Measurements from ENCODE around the gene SLC2A5. TPM values are rescaled to one million over a fixed set of nuclear protein-coding genes. Genes with fewer than 3 reads are reported as not detected.

SLC2A5 gene
- total RNA-seq, 1 donor from 2014 or later: 8.1 TPM

DNA sequence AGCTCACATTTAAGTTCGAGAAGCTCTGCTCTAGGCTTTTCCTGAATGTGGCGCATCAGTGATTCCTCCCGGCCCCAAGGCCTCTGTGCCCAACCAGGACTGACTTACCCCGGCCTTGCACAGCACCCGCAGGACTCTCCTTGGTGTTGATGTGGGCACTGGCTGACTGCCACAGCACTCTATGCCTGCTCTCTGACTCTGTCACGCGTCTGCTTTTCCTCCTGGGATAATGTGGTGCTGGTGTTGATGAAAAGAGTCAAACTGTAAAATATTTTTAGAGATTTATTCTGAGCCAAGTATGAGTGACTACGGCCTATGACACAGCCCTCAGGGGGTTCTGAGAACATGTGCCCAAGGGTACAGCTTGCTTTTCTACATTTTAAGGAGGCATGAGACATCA is 15.5 kb upstream of the SLC2A5 start:
- no peaks in the 10 kb centered on the region for H3K27me3 ChIP-seq
- H3K9me3 ChIP-seq: no peaks in the 10 kb centered on the region
- intact Hi-C loops (cut with DNase I): no loop called here
- H3K27ac ChIP-seq: peak overlapping the region; percentile 73
- H3K4me1 ChIP-seq: peaks cover 41% of the 10 kb centered on the region
- TF ChIP-seq POLR2A (IDR thresholded peaks at IDR 0.05) (no peak), POLR2AphosphoS5 (IDR thresholded peaks at IDR 0.05; ENCODE audit: insufficient read depth in 1 of 2, low read depth in 1 of 2) (no peak)
- TF ChIP-seq, protein P1, sequence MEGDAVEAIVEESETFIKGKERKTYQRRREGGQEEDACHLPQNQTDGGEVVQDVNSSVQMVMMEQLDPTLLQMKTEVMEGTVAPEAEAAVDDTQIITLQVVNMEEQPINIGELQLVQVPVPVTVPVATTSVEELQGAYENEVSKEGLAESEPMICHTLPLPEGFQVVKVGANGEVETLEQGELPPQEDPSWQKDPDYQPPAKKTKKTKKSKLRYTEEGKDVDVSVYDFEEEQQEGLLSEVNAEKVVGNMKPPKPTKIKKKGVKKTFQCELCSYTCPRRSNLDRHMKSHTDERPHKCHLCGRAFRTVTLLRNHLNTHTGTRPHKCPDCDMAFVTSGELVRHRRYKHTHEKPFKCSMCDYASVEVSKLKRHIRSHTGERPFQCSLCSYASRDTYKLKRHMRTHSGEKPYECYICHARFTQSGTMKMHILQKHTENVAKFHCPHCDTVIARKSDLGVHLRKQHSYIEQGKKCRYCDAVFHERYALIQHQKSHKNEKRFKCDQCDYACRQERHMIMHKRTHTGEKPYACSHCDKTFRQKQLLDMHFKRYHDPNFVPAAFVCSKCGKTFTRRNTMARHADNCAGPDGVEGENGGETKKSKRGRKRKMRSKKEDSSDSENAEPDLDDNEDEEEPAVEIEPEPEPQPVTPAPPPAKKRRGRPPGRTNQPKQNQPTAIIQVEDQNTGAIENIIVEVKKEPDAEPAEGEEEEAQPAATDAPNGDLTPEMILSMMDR (IDR thresholded peaks at IDR 0.05): no peak
- no peaks in the 10 kb centered on the region for H3K36me3 ChIP-seq
- H3K4me3 ChIP-seq: no peak overlapping the region
- no peak for DNase-seq (ENCODE audit: extremely low spot score in 2 of 2)

DNA sequence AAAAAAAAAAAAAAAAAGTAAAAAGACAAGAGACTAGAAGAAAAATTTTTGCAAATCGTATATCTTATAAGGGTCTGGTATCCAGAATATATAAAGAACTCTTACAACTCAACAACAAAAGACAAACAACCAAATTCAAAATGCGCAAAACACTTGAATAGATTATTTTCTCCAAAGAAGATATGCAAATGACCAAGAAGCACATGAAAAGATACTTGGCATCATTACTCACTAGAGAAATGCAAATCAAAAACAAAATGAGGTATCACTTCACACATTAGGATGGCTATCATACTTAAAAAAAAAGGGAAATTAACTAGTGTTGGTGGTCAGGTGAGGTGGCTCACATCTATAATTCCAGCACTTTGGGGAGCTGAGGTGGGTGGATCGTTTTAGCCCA is 12.0 kb upstream of the SLC2A5 start:
- Histone ChIP-seq H3K4me3 (no peak overlapping the region), H3K4me1 (peaks cover 55% of the 10 kb centered on the region), H3K27ac (no peak overlapping the region), H3K9me3 (no peaks in the 10 kb centered on the region), H3K36me3 (no peaks in the 10 kb centered on the region), H3K27me3 (no peaks in the 10 kb centered on the region)
- TF ChIP-seq, protein P1 (IDR thresholded peaks at IDR 0.05): no peak
- TF ChIP-seq POLR2AphosphoS5 (IDR thresholded peaks at IDR 0.05; ENCODE audit: insufficient read depth in 1 of 2, low read depth in 1 of 2) (no peak), POLR2A (IDR thresholded peaks at IDR 0.05) (no peak)
- intact Hi-C loops (cut with DNase I): no loop called here
- no peak for DNase-seq (ENCODE audit: extremely low spot score in 2 of 2)

DNA sequence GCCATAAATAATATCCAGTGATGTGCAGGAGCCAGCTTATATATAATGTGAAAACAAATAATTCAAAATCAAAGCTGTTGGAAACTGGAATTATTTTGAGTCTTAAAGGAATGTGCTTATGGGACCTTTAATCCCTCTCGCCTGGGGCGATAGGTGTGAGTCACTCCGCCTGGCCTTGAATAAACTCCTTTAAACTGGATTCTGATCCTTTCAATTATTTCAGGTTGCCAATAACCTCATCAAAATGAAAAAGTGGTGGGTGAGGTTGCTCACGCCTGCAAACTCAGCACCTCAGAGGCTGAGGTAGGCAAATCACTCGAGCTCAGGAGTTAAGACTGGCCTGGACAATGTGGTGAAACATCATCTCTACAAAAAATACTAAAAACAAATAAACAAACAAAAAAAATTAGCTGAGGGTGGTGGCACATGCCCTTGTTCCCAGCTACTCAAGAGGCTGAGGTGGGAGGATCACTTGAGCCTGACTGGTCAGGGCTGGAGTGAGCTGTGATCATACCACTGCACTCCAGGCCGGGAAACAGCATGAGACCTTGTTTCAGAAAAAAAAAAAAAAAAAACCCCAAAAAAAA is 11.4 kb upstream of the SLC2A5 start:
- peaks cover 50% of the 10 kb centered on the region for H3K4me1 ChIP-seq
- H3K36me3 ChIP-seq: no peaks in the 10 kb centered on the region
- no peaks in the 10 kb centered on the region for H3K9me3 ChIP-seq
- no peak overlapping the region for H3K27ac ChIP-seq
- no peaks in the 10 kb centered on the region for H3K27me3 ChIP-seq
- TF ChIP-seq POLR2AphosphoS5 (IDR thresholded peaks at IDR 0.05; ENCODE audit: insufficient read depth in 1 of 2, low read depth in 1 of 2) (no peak), POLR2A (IDR thresholded peaks at IDR 0.05) (no peak)
- TF ChIP-seq, protein P1 (IDR thresholded peaks at IDR 0.05): no peak
- H3K4me3 ChIP-seq: no peak overlapping the region
- DNase-seq (ENCODE audit: extremely low spot score in 2 of 2): no peak
- intact Hi-C loops (cut with DNase I): no loop called here

DNA sequence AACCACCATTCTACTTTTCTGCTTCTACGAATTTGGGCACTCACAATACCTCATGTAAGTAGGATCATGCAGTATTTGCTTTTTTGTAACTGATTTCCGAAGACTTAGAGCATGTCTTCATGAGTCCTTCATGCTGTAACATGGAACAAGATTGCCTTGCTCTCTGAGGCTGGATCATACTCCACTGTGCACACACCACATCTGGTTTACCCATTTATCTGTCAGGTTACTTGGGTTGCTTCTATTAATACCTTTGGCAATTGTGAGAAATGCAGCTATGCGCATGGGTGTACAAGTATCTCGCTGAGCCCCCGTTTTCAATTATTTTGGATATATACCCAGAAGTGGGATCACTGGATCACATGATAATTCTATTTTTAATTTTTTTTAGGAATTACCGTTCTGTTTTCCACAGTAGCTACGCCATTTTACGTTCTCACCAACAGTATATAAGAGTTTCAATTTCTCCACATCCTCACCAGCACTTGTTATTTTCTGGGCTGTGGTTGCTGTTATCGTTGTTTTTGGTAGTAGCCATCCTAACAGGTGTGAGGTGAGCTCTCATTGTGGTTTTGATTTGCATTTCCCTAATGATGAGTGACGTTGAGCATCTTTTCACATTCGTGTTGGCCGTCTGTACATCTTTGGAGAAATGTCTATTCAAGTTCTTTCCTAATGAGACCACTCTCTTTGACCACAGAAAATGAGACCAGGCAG is 10.7 kb upstream of the SLC2A5 start:
- intact Hi-C loops (cut with DNase I): no loop called here
- peaks cover 46% of the 10 kb centered on the region for H3K4me1 ChIP-seq
- H3K9me3 ChIP-seq: no peaks in the 10 kb centered on the region
- H3K27ac ChIP-seq: no peak overlapping the region
- TF ChIP-seq POLR2AphosphoS5 (IDR thresholded peaks at IDR 0.05; ENCODE audit: insufficient read depth in 1 of 2, low read depth in 1 of 2): no peak
- TF ChIP-seq, protein P1 (IDR thresholded peaks at IDR 0.05): no peak
- TF ChIP-seq POLR2A (IDR thresholded peaks at IDR 0.05): no peak
- H3K27me3 ChIP-seq: no peaks in the 10 kb centered on the region
- DNase-seq (ENCODE audit: extremely low spot score in 2 of 2): no peak
- H3K36me3 ChIP-seq: no peaks in the 10 kb centered on the region
- H3K4me3 ChIP-seq: no peak overlapping the region
